MCF 10A (cell line): ENCODE data around the gene EMP2. TPM values are rescaled to one million over a fixed set of nuclear protein-coding genes. Genes with fewer than 3 reads are reported as not detected.
"Not testable (repeated sequence)": the region's sequence is repeated elsewhere in the genome, so short reads cannot be mapped to it uniquely, and the experiment has no call there.

Source experiments
- BruUV-seq: library from RNA; stranded (reverse); fragments of 400-500 nt; replicated peaks from 2 replicates; lab custom pipeline; 2021; lab: Mats Ljungman, UMichigan
- CTCF ChIA-PET: fragments of 300-600 bp; sonication (Branson Sonifier 250); formaldehyde crosslinking; extraction: SDS; loops from one replicate; lab custom pipeline; 2021; ENCODE audit warnings: antibody characterized with exemption, inconsistent platforms; lab: Yijun Ruan, JAX
- POLR2A ChIA-PET: fragments of 300-600, 350-650 bp; sonication (Branson Sonifier 250); formaldehyde crosslinking; extraction: SDS; loops from one replicate; lab custom pipeline; 2020; ENCODE audit warnings: antibody characterized with exemption, inconsistent platforms; lab: Yijun Ruan, JAX
- DNase-seq: peaks from one replicate; pipeline ENCODE4 v3.0.0-alpha.2; 2018; ENCODE audit not compliant: unreplicated experiment
- H3K27ac Mint-ChIP-seq: one replicate; pipeline ENCODE4 v1.8.0; 2022; ENCODE audit warnings: mild to moderate bottlenecking, low read depth, mixed read lengths; ENCODE audit not compliant: unreplicated experiment
- H3K27me3 Mint-ChIP-seq: one replicate; pipeline ENCODE4 v1.8.0; 2022; ENCODE audit warnings: mixed read lengths; ENCODE audit not compliant: insufficient read depth, unreplicated experiment
- H3K36me3 Mint-ChIP-seq: one replicate; pipeline ENCODE4 v1.8.0; 2022; ENCODE audit warnings: mild to moderate bottlenecking, moderate library complexity, mixed read lengths; ENCODE audit not compliant: insufficient read depth, unreplicated experiment
- H3K4me1 Mint-ChIP-seq: one replicate; pipeline ENCODE4 v1.8.0; 2022; ENCODE audit warnings: mixed read lengths; ENCODE audit not compliant: insufficient read depth, unreplicated experiment
- H3K4me3 Mint-ChIP-seq: one replicate; pipeline ENCODE4 v1.8.0; 2022; ENCODE audit warnings: mild to moderate bottlenecking, moderate library complexity, mixed read lengths; ENCODE audit not compliant: unreplicated experiment
- H3K9me3 Mint-ChIP-seq: one replicate; pipeline ENCODE4 v1.8.0; 2022; ENCODE audit warnings: mixed read lengths; ENCODE audit not compliant: unreplicated experiment
- intact Hi-C: fragments of 100-400 bp; cut with micrococcal nuclease; formaldehyde crosslinking; loops from 2 replicates; pipeline ENCODE4 v1.14.1; 2022
- total RNA-seq: library from RNA; stranded (reverse); gene quantifications from 2 replicates; pipeline ENCODE4 v1.2.3, GENCODE V29; 2022
- TF ChIP-seq, protein P1 (sequence below): fragments of 200-600 bp; IDR thresholded peaks from one replicate; pipeline ENCODE4 v1.8.0; 2022; ENCODE audit warnings: antibody characterized with exemption, mild to moderate bottlenecking; ENCODE audit not compliant: unreplicated experiment

Gene EMP2
- total RNA-seq, 1 experiment from 2014 or later, result 4.8 TPM

DNA sequence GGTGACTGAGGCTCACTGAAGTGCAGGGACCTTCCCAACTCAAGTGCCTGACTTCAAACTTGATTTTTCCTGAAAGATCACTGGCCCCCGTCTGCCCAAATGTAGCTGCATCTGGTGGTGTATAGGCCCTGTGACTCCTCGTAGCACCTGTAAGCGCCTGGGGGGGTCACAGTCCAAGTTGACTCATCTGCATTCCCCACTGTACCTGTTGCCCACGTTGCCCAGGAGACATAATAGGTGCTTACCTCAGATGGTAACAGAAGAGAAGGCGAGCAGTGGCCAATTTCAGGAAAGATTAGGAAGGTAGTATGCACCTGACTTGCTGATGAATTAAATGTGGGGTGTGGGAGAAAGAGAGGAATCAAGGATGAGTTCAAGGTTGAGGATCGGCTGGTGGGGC, 44.1 kb upstream of the EMP2 start:
- ChIA-PET CTCF (interaction anchor here (0.6 to 1.5 kb wide), 2 partner anchors 27 to 103 kb away, joined by 4 to 5 read pairs; no protein-coding TSS in a partner anchor), POLR2A (interaction anchor here (1.5 kb wide), 1 partner anchor 110 kb away, joined by 3 read pairs; no protein-coding TSS in a partner anchor)
- H3K9me3 Mint-ChIP-seq, result no peaks in the 10 kb centered on the region
- TF ChIP-seq, protein P1, sequence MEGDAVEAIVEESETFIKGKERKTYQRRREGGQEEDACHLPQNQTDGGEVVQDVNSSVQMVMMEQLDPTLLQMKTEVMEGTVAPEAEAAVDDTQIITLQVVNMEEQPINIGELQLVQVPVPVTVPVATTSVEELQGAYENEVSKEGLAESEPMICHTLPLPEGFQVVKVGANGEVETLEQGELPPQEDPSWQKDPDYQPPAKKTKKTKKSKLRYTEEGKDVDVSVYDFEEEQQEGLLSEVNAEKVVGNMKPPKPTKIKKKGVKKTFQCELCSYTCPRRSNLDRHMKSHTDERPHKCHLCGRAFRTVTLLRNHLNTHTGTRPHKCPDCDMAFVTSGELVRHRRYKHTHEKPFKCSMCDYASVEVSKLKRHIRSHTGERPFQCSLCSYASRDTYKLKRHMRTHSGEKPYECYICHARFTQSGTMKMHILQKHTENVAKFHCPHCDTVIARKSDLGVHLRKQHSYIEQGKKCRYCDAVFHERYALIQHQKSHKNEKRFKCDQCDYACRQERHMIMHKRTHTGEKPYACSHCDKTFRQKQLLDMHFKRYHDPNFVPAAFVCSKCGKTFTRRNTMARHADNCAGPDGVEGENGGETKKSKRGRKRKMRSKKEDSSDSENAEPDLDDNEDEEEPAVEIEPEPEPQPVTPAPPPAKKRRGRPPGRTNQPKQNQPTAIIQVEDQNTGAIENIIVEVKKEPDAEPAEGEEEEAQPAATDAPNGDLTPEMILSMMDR, result no peak
- H3K4me1 Mint-ChIP-seq, result no peaks in the 10 kb centered on the region
- H3K36me3 Mint-ChIP-seq, result no peaks in the 10 kb centered on the region
- no peak overlapping the region for H3K27ac Mint-ChIP-seq
- no TSS peak for BruUV-seq
- intact Hi-C loops, result no loop called here
- DNase-seq, result peak; percentile 11
- no peak overlapping the region for H3K4me3 Mint-ChIP-seq
- no peaks in the 10 kb centered on the region for H3K27me3 Mint-ChIP-seq

DNA sequence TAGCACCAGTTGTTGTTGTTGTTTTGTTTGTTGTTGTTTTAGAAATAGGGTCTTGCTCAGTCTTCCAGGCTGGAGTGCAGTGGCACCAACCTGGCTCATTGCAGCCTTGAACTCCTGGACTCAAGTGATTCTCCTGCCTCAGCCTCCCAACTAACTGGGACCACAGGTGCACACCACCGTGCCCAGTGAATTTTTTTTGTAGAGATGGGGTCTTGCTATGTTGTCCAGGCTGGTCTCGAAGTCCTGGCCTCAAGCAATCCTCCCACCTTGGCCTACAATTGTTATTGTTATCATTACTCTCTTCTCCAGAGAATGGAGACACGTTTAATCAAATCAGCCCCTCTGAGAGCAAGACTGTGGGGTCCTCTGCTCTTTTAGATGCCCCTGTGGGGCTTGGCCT, 42.7 kb upstream of the EMP2 start:
- BruUV-seq, result no TSS peak
- ChIA-PET CTCF (interaction anchor here (0.5 to 1.2 kb wide), 4 partner anchors 34 to 108 kb away, joined by 3 to 6 read pairs (median 3); no protein-coding TSS in a partner anchor), POLR2A (interaction anchor here (1.5 kb wide), 1 partner anchor 108 kb away, joined by 3 read pairs; no protein-coding TSS in a partner anchor)
- Mint-ChIP-seq H3K36me3 (no peaks in the 10 kb centered on the region), H3K27me3 (no peaks in the 10 kb centered on the region), H3K27ac (no peak overlapping the region), H3K9me3 (no peaks in the 10 kb centered on the region), H3K4me3 (no peak overlapping the region), H3K4me1 (peaks cover 6% of the 10 kb centered on the region)
- DNase-seq, result no peak
- TF ChIP-seq, protein P1, result no peak
- intact Hi-C loops, result no loop called here

DNA sequence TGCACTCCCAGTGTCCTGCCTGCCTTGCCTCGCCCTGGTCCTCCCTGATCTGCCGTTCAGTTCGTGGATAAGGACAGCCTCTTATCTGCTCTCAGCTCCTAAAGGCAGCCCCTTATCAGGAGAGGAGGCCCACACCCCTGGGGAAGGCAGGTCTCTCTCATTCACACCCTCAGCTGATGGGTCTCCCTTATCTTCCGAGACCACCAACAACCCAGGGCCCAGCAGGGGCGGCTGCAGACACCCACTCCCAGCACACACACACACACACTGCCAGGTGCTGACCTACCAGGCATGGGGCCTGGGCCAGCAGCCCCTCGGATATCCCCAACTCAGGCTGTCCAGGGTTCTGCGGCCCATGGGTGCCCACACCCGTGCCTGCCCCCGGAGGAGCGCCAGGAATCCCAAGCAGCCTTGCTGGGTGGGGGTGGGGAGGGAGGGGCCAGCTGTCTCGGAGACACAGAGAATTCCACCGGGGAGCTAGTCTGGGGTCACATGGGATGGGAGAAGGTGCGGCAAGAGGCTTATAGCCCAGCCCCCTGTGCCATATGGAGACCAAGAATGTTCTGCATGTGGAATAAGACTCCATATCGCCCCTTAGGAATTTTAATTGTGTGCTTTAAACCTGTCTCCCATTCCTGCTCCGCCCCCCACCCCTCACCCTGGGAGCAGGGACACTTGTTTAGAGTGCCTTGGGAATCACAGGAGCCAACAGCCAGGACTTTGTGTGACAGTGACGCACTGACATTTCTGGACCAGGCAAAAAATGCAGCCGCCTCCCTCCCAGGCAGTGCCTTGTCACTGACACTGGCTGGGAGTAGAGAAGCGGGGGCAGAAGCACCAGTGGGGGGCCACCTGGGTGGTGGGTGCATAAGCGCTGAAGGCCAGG, 41.9 kb upstream of the EMP2 start:
- ChIA-PET POLR2A (no interaction called here), CTCF (interaction anchor here (1.2 kb wide), 1 partner anchor 52 kb away, joined by 3 read pairs; no protein-coding TSS in a partner anchor)
- Mint-ChIP-seq H3K27me3 (no peaks in the 10 kb centered on the region), H3K36me3 (no peaks in the 10 kb centered on the region), H3K4me3 (no peak overlapping the region), H3K27ac (no peak overlapping the region), H3K9me3 (no peaks in the 10 kb centered on the region), H3K4me1 (peaks cover 14% of the 10 kb centered on the region)
- intact Hi-C loops, result no loop called here
- TF ChIP-seq, protein P1, result no peak
- BruUV-seq, result no TSS peak
- DNase-seq, result no peak

GRCh38 chr16:10621216-10621949, 41.0 kb upstream of the EMP2 start:
- CTCF ChIA-PET, H3K27me3 Mint-ChIP-seq, BruUV-seq, H3K27ac Mint-ChIP-seq, intact Hi-C loops, H3K36me3 Mint-ChIP-seq, POLR2A ChIA-PET, H3K4me3 Mint-ChIP-seq, DNase-seq, H3K9me3 Mint-ChIP-seq: not testable (repeated sequence)
- H3K4me1 Mint-ChIP-seq, result peaks cover 17% of the 10 kb centered on the region
